Upper lobe of right lung (tissue), 1 donor: ENCODE data around the gene RNF31. TPM values are rescaled to one million over a fixed set of nuclear protein-coding genes. Genes with fewer than 3 reads are reported as not detected.
"Not testable (repeated sequence)": the region's sequence is repeated elsewhere in the genome, so short reads cannot be mapped to it uniquely, and the experiment has no call there.

Experiments
- ATAC-seq: fragments of 200-7000 bp; cut with Tn5 transposase; one replicate; pipeline ENCODE4 v1.9.1; 2020; ENCODE audit warnings: mild to moderate bottlenecking, moderate library complexity
- DNase-seq: peaks from one replicate; pipeline ENCODE4 v3.0.0-alpha.2; 2020
- H3K27ac ChIP-seq: fragments of 200-600 bp; one replicate; pipeline ENCODE4 v1.8.0; 2022
- H3K27me3 ChIP-seq: fragments of 200-600 bp; one replicate; pipeline ENCODE4 v1.8.0; 2022; ENCODE audit warnings: mild to moderate bottlenecking
- H3K36me3 ChIP-seq: fragments of 200-600 bp; one replicate; pipeline ENCODE4 v1.8.0; 2022
- H3K4me1 ChIP-seq: fragments of 200-600 bp; one replicate; pipeline ENCODE4 v1.8.0; 2022
- H3K4me3 ChIP-seq: fragments of 200-600 bp; one replicate; pipeline ENCODE4 v1.8.0; 2022; ENCODE audit warnings: mild to moderate bottlenecking
- H3K9me3 ChIP-seq: fragments of 200-600 bp; one replicate; pipeline ENCODE4 v1.8.0; 2022
- intact Hi-C: fragments of 100-400 bp; cut with DNase I; formaldehyde crosslinking; loops from one replicate; pipeline ENCODE4 v1.11.0; 2022
- total RNA-seq: library from RNA; stranded (reverse); fragmentation: NEBNext Ultra II Directional; extraction: Animal tissue kit (Norgen Biotek cat#: 25700); gene quantifications from one replicate; pipeline ENCODE4 v1.2.1, GENCODE V29; 2021
- TF ChIP-seq, protein P1 (sequence below): fragments of 200-600 bp; IDR thresholded peaks from one replicate; pipeline ENCODE4 v1.8.0; 2022; ENCODE audit warnings: antibody characterized with exemption
- donor health status: DM: no; HTN: yes; CAD: no; lungs with severe emphysema.

RNF31 gene
- total RNA-seq, 1 donor from 2014 or later: 52.3 TPM

DNA sequence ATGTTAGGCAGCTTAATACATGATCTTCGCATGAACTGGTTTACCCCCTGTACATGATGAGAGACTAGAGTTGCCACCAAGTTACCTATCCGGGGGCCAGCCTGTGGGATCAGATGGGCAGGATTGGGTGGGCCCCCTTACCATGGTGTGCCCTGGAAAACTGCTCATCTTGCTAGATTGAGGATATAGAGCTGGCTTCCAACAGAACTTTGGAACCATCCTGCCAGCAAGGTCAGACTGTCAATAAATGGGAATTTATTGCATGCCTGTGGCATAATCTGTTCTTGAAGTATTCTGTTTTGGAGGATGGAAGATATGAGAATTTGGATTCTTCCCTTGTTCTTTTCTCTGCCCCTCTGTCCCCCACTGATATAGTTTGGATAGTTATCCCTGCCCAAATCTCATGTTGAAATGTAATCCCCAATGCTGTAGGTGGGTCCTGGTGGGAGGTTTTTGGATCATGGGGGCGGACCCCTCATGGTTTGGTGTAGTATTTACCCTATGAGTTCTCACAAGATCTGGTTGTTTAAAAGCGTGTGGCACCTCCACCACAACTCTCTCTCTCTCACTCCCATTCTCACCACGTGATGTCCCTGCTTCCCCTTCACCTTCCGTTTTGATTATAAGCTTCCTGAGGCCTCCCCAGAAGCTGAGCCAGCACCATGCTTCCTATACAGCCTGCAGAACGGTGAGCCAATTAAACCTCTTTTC is 51.7 kb downstream of the RNF31 start:
- peaks cover 15% of the 10 kb centered on the region for H3K36me3 ChIP-seq
- no peaks in the 10 kb centered on the region for H3K27me3 ChIP-seq
- no peak for ATAC-seq
- intact Hi-C loops: no loop called here
- no peaks in the 10 kb centered on the region for H3K9me3 ChIP-seq
- no peak overlapping the region for H3K4me3 ChIP-seq
- H3K27ac ChIP-seq: no peak overlapping the region
- TF ChIP-seq, protein P1, sequence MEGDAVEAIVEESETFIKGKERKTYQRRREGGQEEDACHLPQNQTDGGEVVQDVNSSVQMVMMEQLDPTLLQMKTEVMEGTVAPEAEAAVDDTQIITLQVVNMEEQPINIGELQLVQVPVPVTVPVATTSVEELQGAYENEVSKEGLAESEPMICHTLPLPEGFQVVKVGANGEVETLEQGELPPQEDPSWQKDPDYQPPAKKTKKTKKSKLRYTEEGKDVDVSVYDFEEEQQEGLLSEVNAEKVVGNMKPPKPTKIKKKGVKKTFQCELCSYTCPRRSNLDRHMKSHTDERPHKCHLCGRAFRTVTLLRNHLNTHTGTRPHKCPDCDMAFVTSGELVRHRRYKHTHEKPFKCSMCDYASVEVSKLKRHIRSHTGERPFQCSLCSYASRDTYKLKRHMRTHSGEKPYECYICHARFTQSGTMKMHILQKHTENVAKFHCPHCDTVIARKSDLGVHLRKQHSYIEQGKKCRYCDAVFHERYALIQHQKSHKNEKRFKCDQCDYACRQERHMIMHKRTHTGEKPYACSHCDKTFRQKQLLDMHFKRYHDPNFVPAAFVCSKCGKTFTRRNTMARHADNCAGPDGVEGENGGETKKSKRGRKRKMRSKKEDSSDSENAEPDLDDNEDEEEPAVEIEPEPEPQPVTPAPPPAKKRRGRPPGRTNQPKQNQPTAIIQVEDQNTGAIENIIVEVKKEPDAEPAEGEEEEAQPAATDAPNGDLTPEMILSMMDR: no peak
- peaks cover 23% of the 10 kb centered on the region for H3K4me1 ChIP-seq
- no peak for DNase-seq

DNA sequence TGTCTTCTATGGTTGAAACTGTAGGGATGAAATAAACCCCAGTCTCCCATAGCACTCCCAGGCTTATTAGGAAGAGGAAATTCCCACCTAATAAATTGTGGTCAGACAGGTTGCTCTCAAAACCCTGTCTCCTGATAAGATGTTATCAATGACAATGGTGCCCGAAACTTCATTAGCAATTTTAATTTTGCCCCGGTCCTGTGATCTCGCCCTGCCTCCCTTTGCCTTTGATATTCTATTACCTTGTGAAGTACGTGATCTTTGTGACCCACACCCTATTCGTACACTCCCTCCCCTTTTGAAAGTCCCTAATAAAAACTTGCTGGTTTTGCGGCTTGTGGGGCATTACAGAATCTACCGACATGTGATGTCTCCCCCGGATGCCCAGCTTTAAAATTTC is 55.2 kb downstream of the RNF31 start:
- H3K4me3 ChIP-seq, H3K27ac ChIP-seq, H3K27me3 ChIP-seq, ATAC-seq, DNase-seq, H3K9me3 ChIP-seq, intact Hi-C loops, H3K4me1 ChIP-seq: not testable (repeated sequence)
- H3K36me3 ChIP-seq: peaks cover 40% of the 10 kb centered on the region

DNA sequence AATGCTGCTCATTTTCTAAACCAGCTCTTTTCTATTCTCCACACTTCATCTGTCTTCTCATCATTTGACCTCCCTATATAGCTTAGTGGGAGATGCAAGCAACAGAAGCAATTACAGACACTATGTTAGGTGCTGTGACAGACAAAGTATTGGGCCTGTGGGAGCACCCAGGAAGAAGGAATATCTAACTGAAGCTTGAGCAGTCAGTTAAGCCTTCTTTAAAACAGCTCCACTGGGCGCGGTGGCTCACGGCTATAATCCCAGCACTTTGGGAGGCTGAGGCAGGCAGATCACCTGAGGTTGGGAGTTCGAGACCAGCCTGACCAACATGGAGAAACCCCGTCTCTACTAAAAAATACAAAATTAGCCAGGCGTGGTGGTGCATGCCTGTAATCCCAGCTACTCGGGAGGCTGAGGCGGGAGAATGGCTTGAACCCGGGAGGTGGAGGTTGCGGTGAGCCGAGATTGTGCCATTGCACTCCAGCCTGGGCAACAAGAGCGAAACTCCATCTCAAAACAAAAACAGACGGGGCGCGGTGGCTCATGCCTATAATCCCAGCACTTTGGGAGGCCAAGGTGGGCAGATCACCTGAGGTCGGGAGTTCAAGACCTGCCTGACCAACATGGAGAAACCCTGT is 56.1 kb downstream of the RNF31 start:
- peaks cover 48% of the 10 kb centered on the region for H3K36me3 ChIP-seq
- H3K4me1 ChIP-seq, intact Hi-C loops, DNase-seq, ATAC-seq, H3K27ac ChIP-seq, H3K9me3 ChIP-seq, H3K4me3 ChIP-seq, H3K27me3 ChIP-seq: not testable (repeated sequence)

DNA sequence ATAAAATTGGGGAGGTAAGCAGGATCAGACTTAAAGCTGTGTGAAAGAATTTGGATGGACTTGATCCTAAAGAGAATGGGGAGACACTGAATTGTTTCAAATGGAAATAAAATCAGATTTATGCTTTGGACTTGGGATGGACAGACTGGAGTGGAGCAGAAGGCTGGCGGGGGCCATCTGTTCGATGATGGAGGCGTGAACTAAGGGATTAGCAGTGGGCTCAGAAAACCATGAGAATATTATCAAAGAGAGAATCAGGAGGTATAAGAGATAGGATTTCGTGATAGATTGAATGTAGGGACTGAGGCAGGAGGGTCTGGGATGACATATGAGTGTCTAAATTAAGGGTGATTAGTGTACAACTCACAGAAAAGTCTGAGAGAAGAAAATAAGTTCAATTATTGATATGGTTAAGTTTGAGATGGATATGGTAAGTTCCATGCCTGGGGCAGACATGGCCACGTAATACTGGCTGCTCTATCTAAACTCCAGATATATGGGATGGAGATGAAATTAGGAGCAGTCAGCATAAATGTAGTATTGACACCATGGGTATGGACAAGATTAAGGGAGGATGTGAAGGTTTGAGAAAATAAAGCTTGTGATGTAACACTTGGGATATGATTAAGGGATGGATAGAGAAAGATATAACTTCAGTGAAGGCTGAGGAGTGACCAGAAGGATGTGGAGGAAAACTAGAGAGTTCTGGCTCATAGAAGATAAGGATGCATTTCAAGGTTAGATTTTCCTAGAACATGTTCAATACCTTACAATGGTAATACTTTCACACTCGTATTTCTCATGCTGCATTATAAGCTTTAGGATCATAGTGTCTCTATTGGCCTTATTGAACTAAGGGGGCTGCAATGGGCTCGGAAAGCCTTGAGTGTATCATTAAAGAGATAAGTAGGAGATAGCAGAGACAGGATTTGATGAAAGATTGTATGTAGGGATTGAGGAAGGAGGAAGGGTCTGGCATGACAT is 57.2 kb downstream of the RNF31 start:
- no peak overlapping the region for H3K27ac ChIP-seq
- no peak for ATAC-seq
- H3K4me1 ChIP-seq: no peaks in the 10 kb centered on the region
- H3K27me3 ChIP-seq: no peaks in the 10 kb centered on the region
- intact Hi-C loops: no loop called here
- H3K9me3 ChIP-seq: no peaks in the 10 kb centered on the region
- DNase-seq: no peak
- H3K36me3 ChIP-seq: peaks cover 57% of the 10 kb centered on the region
- H3K4me3 ChIP-seq: no peak overlapping the region
- TF ChIP-seq, protein P1: no peak

DNA sequence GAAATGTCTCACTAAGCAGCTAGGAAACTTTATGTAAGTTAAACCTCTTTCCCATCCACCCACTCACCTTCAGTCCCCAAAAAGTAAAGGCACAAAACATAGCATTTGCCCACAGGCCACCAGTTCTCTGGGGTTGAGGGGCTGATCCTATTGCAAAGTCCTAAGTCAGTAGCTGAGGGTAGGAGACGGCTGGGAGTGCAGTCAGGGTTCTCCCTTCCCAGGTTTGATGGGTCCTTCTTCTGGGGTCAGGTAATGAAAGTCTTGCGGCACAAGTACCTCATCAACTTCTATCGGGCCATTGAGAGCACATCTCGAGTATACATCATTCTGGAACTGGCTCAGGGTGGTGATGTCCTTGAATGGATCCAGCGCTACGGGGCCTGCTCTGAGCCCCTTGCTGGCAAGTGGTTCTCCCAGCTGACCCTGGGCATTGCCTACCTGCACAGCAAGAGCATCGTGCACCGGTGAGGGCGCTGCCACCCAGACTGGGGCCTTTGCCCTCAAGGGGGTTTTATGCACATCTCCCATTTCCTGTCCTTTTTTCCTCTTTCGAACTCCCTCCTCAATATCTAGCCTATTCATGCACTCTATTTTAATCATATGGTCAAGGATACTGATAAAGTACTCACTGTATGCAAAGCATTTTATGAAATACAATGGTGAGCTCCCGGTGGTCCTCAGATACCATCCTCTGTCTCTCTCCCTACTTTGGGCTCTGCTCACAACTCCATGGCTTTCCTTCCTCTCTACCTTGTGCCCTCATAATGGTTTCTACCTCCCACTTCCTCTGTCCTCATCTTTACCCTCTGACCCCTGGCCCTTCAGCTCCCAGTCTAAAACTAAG is 59.2 kb downstream of the RNF31 start:
- H3K27me3 ChIP-seq: no peaks in the 10 kb centered on the region
- no peak overlapping the region for H3K27ac ChIP-seq
- H3K36me3 ChIP-seq: peaks cover 70% of the 10 kb centered on the region
- intact Hi-C loops: no loop called here
- DNase-seq (no peak), ATAC-seq (no peak)
- H3K9me3 ChIP-seq: no peaks in the 10 kb centered on the region
- no peak overlapping the region for H3K4me3 ChIP-seq
- TF ChIP-seq, protein P1: no peak
- H3K4me1 ChIP-seq: no peaks in the 10 kb centered on the region

DNA sequence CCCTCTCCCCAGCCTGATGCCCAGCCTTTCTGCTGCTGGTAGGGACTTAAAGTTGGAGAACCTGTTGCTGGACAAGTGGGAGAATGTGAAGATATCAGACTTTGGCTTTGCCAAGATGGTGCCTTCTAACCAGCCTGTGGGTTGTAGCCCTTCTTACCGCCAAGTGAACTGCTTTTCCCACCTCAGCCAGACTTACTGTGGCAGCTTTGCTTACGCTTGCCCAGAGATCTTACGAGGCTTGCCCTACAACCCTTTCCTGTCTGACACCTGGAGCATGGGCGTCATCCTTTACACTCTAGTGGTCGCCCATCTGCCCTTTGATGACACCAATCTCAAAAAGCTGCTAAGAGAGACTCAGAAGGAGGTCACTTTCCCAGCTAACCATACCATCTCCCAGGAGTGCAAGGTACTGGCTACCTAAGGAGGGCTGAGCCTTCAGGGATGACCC is 59.8 kb downstream of the RNF31 start:
- peaks cover 65% of the 10 kb centered on the region for H3K36me3 ChIP-seq
- H3K4me3 ChIP-seq: no peak overlapping the region
- DNase-seq (no peak), ATAC-seq (no peak)
- intact Hi-C loops: no loop called here
- H3K27ac ChIP-seq: no peak overlapping the region
- TF ChIP-seq, protein P1: no peak
- H3K27me3 ChIP-seq: no peaks in the 10 kb centered on the region
- H3K9me3 ChIP-seq: no peaks in the 10 kb centered on the region
- peaks cover 2% of the 10 kb centered on the region for H3K4me1 ChIP-seq
